ENCODE results near the gene MRAP2.
"Not testable (repeated sequence)": the region's sequence is repeated elsewhere in the genome, so short reads cannot be mapped to it uniquely, and the experiment has no call there.

The MRAP2 gene

GRCh38 chr6:84035484-84035883 lies 1.9 kb downstream of the MRAP2 start:
- DNase-seq, result no peak

GRCh38 chr6:84037425-84038089 lies 4.0 kb downstream of the MRAP2 start:
- DNase-seq, result no peak

- no peak for DNase-seq
These were observed 9.0 kb downstream of the MRAP2 start for GRCh38 chr6:84042603-84043002.

GRCh38 chr6:84043555-84043954 lies 10.0 kb downstream of the MRAP2 start:
- DNase-seq, result no peak

GRCh38 chr6:84046755-84047154 lies 13.2 kb downstream of the MRAP2 start:
- DNase-seq, result no peak

- no peak for DNase-seq
These were observed 15.0 kb downstream of the MRAP2 start for GRCh38 chr6:84048588-84048987.

GRCh38 chr6:84050408-84050807 lies 16.8 kb downstream of the MRAP2 start:
- DNase-seq, result no peak

GRCh38 chr6:84052204-84052882 lies 18.8 kb downstream of the MRAP2 start:
- peak; percentile 86 for DNase-seq

- no peak for DNase-seq
These were observed 19.3 kb downstream of the MRAP2 start for GRCh38 chr6:84052883-84053241.

- DNase-seq, result no peak
These were observed 22.1 kb downstream of the MRAP2 start for GRCh38 chr6:84055647-84056046.

GRCh38 chr6:84057908-84058307 lies 24.3 kb downstream of the MRAP2 start:
- no peak for DNase-seq

GRCh38 chr6:84059082-84059481 lies 25.5 kb downstream of the MRAP2 start:
- DNase-seq, result no peak

- no peak for DNase-seq
These were observed 27.6 kb downstream of the MRAP2 start for GRCh38 chr6:84061174-84061573.

- DNase-seq, result no peak
These were observed 28.2 kb downstream of the MRAP2 start for GRCh38 chr6:84061613-84062398.

GRCh38 chr6:84062519-84063154 lies 29.1 kb downstream of the MRAP2 start:
- no peak for DNase-seq

GRCh38 chr6:84065693-84066290 lies 32.2 kb downstream of the MRAP2 start:
- no peak for DNase-seq

GRCh38 chr6:84066536-84066935 lies 33.0 kb downstream of the MRAP2 start:
- DNase-seq, result no peak

GRCh38 chr6:84068873-84069272 lies 35.3 kb downstream of the MRAP2 start:
- DNase-seq, result not testable (repeated sequence)

- DNase-seq, result no peak
These were observed 38.9 kb downstream of the MRAP2 start for GRCh38 chr6:84072442-84072997.

GRCh38 chr6:84074988-84075781 lies 41.6 kb downstream of the MRAP2 start:
- no peak for DNase-seq

GRCh38 chr6:84077645-84078044 lies 44.1 kb downstream of the MRAP2 start:
- no peak for DNase-seq

- no peak for DNase-seq
These were observed 44.8 kb downstream of the MRAP2 start for GRCh38 chr6:84078335-84078734.
